NCI-H526 treated with DMSO at 0.1 percent for 48 hours (cell line): ENCODE results near the gene TRAF2.
"Not testable (repeated sequence)": the region's sequence is repeated elsewhere in the genome, so short reads cannot be mapped to it uniquely, and the experiment has no call there.

Experiments used
- DNase-seq: peaks from one replicate; lab custom pipeline; 2025; lab: John Stamatoyannopoulos, UW

Gene TRAF2

GRCh38 chr9:136857581-136858412 is 28.5 kb upstream of the TRAF2 start:
- DNase-seq = no peak

- DNase-seq = no peak
These were observed 27.9 kb upstream of the TRAF2 start for GRCh38 chr9:136858452-136858843.

DNA sequence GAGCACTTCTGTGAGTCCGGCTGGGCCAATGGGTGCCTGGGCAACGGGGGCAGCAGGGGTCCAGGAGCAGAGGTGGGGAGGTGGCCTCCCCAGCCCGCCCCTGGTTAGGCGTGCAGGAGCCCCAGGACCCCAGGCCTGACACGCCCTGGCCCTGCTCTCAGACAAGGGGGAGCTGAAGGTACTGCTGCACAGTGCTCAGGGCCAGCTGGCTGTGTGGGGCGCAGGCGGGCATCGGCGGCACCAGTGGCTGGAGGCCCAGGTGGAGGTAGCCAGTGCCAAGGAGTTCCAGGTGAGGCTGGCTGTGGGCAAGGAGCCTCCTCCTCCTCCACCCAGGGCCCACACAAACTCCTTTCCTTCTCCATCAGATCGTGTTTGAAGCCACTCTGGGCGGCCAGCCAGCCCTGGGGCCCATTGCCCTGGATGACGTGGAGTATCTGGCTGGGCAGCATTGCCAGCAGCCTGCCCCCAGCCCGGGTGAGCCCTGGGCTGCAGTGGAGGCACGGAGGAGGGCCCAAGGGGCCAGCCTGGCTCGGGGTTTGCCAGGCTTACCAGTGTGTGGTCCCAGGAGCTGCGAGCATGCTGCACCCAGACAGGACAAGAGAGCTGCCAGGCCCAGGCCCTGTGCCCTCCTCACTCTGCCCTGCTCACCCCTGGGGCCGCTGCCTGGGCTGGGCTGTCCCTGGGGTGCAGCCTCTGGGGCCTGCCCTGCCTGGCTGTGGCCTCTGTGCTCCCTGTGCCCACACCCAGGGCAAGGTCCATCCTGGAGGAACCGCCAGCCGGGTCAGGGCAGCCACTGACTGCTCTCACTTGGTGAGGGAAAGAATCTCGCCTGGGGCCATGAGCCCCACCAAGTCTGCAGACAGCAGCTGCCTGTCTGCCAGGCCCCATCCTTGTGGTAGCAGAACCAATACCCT is 27.2 kb upstream of the TRAF2 start:
- no peak for DNase-seq

- no peak for DNase-seq
These were observed 25.8 kb upstream of the TRAF2 start for GRCh38 chr9:136860529-136860928.

- no peak for DNase-seq
These were observed 25.1 kb upstream of the TRAF2 start for GRCh38 chr9:136860933-136861873.

GRCh38 chr9:136861874-136862457 is 24.4 kb upstream of the TRAF2 start:
- DNase-seq = no peak

DNA sequence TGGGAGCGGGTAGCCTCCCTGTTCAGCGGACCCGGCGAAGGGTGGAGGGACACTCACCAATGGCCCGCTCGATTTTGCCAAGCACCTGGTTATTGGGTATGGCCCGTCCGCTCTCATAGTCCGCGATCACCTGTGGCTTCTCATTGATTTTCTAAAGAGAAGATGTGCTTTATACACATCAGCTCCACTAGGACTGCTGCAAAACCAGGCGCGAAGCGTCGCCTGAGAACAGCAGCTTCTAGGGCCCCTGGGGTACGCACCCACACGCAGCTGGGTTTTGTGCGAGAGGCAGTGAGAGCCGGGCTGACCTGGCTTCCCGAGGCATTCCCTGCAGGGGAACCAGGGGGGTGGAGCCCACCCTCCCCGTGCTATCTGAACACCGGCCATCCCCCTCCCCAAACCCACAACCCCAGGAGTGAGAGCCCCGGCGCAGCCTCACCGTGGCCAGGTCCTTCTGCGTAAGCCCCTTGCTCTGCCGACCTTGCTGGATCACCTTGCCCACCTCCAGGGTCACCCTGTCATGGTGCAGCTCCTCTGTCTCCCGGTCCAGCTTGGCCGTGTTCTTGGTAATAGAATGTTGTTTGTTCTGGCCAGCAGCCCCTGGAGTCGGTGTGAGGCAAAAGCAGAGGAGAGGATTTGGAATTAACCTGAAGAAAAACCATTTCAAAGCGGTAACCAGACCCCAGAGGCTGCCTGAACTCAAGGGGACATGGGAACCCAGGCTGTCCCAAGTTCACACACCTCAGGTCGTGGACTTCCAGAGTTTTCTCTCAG is 23.3 kb upstream of the TRAF2 start:
- no peak for DNase-seq

GRCh38 chr9:136863623-136864273 is 22.6 kb upstream of the TRAF2 start:
- DNase-seq = no peak

GRCh38 chr9:136865041-136865767 is 21.1 kb upstream of the TRAF2 start:
- no peak for DNase-seq

DNA sequence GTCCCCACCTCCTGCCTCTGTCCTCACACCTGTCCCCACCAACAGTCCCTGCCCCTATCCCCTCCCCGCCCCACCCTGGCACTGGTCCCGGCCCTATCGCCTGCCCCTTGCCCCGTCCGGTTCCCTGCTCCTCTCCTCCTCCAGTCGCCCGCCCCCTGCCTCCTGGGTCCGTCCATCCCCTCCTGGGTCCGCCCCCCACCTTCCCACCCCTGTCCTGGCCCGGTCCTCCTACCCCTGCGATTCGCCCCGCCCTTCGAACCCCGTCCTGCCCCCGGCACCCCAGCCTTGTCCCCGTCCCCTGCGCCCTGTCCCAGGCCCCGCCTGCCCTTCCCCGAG is 20.6 kb upstream of the TRAF2 start:
- DNase-seq = no peak

DNA sequence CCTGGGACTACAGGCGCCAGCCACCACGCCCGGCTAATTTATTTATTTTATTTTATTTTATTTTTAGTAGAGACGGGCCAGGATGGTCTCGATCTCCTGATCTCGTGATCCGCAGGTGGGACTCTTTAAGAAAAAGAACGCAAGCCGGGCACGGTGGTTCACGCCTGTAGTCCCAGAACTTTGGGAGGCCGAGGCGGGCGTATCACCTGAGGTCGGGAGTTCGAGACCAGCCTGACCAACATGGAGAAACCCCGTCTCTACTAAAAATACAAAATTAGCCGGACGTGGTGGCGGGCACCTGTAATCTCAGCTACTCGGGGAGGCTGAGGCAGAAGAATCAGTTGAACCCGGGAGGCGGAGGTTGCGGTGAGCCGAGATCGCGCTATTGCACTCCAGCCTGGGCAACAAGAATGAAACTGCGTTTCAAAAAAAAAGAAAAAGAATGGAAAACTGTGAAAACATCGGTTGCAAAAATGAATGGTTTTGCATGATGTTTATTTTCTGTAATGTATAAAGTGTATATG is 19.4 kb upstream of the TRAF2 start:
- DNase-seq = not testable (repeated sequence)

- no peak for DNase-seq
These were observed 18.8 kb upstream of the TRAF2 start for GRCh38 chr9:136867480-136867879.

GRCh38 chr9:136867917-136868316 is 18.4 kb upstream of the TRAF2 start:
- no peak for DNase-seq

DNA sequence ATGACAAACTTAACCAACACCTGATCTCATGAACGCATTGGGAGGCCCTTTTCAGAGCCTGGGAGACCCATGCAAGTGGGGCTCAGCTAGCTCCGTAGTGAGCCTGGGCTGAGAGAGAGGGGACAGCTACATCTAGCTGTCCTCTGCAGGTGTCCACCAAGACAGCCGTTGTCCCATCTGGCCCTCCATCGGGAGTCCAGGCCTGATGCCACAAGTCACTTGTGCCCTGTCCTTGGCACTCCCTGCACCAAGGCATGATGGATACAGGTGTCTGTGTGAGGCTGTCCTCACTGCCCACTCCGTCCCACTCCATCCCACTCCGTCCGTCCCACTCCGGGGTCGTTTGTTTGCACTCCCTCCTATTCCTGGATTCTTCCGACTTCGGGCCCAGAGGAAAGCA is 17.7 kb upstream of the TRAF2 start:
- no peak for DNase-seq

GRCh38 chr9:136869611-136870010 is 16.7 kb upstream of the TRAF2 start:
- DNase-seq = not testable (repeated sequence)

- DNase-seq = no peak
These were observed 11.2 kb upstream of the TRAF2 start for GRCh38 chr9:136875155-136875554.

- DNase-seq = no peak
These were observed 9.8 kb upstream of the TRAF2 start for GRCh38 chr9:136876476-136876875.

GRCh38 chr9:136880651-136881050 is 5.7 kb upstream of the TRAF2 start:
- DNase-seq = no peak

- DNase-seq = no peak
These were observed 4.6 kb upstream of the TRAF2 start for GRCh38 chr9:136881691-136882108.
